Central memory CD4-positive, alpha-beta T cell (primary cell): ENCODE data around the gene LMBR1L.

ENCODE experiments used
- DNase-seq: peaks from one replicate; pipeline ENCODE4 v3.0.0; 2022

The LMBR1L gene

DNA sequence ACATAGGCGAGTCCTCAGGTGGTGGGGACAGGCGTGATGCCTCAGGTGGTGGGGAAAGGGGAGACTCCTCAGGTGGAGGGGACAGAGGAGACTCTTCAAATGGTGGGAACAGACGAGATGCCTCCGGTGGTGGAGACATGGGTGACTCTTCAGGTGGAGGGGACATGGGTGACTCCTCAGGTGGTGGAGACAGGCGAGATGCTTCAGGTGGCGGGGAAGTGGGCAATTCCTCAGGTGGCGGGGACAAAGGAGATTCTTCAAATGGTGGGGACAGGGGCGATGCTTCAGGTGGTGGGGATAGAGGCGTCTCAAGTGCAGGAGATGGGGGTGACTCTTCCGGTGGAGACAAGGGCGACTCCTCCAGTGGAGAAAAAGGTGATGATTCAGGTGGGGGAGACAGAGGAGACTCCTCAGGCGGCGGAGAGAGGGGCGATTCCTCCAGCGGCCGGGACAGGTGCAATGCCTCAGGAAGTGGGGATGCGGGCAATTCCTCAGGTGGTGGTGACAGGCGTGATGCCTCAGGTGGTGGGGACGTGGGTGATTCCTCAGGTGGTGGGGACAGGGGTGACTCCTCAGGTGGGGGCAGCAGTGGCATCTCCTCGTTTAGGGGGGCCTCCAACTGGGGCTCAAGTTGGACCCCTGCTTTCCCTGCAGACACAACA lies 58.7 kb downstream of the LMBR1L start:
- DNase-seq = no peak

DNA sequence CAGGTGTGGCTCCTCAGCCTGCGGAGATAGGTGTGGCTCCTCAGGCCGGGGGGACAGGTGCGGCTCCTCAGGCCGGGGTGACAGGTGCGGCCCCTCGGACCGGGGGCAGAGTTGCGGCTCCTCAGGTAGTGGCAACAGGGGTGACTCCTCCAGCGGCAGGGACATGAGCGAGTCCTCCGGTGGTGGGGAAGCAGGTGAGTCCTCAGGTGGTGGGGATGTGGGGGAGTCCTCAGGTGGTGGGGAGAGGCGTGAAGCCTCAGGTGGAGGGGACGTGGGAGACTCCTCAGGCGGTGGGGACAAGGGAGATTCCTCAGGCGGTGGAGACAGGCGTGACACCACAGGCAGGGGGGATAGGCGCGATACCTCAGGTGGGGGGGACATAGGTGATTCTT lies 59.3 kb downstream of the LMBR1L start:
- no peak for DNase-seq

DNA sequence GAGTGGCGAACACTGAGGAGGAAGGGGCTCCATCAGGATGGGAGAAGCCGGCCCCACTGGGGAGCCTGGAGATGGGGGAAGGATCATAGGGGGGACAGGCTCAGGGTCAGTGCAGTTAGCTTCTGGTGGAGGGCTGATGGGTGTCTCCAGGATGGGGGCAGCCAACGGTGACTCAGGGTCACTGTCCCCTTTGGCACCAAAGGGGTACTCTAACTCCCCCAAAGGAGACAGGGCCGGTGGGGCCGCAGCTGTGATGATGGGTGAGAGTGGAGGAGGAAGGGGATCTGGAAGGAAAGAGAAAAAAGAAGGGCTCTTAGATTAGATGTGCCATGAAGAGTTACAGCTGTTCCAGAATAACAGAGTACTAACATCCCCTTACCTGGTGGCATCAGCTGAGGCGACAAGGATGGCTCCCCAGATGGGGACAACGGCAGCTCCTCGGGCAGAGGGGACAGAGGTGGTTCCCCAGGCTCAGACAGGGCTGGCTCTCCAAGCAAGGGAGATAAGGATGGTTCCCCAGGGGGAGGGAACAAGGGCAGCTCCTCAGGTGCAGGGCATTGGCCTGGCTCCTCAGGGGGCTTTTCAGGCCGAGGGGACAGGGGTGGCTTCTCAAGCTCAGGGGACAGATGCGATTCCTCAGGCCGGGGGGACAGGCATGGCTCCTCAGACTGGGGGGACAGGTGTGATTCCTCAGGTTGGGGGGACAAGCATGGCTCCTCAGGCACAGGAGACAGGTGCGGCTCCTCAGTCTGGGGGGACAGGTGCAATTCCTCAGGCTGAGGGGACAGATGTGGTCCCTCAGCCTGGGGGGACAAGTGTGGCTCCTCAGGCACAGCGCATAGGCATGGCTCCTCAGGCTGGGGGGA lies 59.9 kb downstream of the LMBR1L start:
- DNase-seq = no peak

DNA sequence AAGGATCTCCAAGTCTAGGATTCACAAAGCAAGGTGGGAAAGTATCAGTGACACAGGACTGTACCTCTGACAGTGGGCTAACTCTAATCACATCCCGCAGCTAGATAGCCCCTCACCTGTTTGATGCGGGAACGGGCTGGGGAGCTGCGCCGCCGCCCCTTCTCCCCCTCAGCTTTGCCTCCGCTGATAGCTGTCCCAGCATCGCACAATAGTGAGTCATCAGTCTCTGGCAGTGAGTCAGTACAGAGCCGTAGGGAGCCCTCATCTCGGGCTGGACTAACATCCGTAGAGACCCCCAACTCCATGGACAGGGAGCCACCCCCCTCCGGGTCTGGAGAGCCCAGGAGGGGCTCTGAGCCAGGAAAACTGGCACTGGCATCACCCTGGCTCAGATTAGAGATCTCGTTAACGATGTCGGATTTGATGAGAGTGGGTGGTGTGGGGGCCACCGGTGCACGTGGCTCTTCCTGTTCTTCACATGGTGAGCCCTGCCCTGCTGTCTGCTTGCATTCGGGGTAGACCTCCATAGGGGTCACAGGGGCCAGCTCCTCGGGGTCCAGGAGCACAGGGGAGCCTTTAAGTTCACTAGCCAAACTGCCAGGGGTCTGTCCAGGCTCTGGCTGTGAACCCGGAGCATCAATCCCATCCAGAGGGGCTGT lies 61.0 kb downstream of the LMBR1L start:
- DNase-seq = no peak

DNA sequence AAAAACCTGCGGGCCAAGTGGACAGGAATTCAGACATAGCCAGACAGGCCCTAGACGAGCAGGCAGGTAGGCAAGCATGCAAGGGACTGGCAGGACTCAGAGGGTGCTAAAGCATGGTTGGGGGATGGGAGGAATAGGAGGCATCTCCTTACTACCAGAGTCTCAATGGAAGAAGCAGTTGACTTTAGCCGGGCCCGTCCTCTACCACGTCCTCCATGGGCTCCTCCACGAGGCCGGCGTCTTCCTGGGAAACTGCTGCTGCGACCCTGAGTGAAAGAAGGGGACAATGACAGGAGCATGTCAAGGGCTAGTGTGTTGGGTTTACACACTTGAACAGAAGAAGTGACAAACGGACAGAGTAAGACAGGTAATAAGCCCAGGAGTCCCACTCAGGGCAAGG lies 61.7 kb downstream of the LMBR1L start:
- DNase-seq = no peak
